HepG2 (cell line): ENCODE results near the gene METTL26. TPM values are rescaled to one million over a fixed set of nuclear protein-coding genes. Genes with fewer than 3 reads are reported as not detected.

ENCODE experiments used
- FOXO1 ChIP-seq: sonication (generic); formaldehyde crosslinking; IDR thresholded peaks from 2 replicates; pipeline ENCODE4 v1.4.0; 2020; ENCODE audit warnings: missing genetic modification reagents
- GABPB1 ChIP-seq: IDR thresholded peaks from 2 replicates; pipeline ENCODE4 v1.6.1; 2016; ENCODE audit warnings: mild to moderate bottlenecking, missing genetic modification reagents, moderate library complexity, missing compliant biosample characterization
- NFKBIZ ChIP-seq: IDR thresholded peaks from 2 replicates; pipeline ENCODE4 v1.6.1; 2018; ENCODE audit warnings: missing genetic modification reagents, missing compliant biosample characterization
- SMARCC2 ChIP-seq: fragments of 450-650 bp; IDR thresholded peaks from 2 replicates; pipeline ENCODE4 v1.6.1; 2017; ENCODE audit warnings: antibody characterized with exemption, mild to moderate bottlenecking
- SRSF9 ChIP-seq: fragments of 200-400 bp; formaldehyde crosslinking; IDR thresholded peaks from 2 replicates; pipeline ENCODE4 v1.6.1; 2018; ENCODE audit warnings: borderline replicate concordance, mild to moderate bottlenecking, low read depth, low read length; ENCODE audit not compliant: insufficient read depth, poor library complexity, severe bottlenecking
- ZFY ChIP-seq: sonication (generic); formaldehyde crosslinking; IDR thresholded peaks from 2 replicates; pipeline ENCODE4 v1.4.0; 2020; ENCODE audit warnings: missing genetic modification reagents
- ZNF12 ChIP-seq: sonication (generic); formaldehyde crosslinking; IDR thresholded peaks from 2 replicates; pipeline ENCODE4 v1.5.0; 2020; ENCODE audit warnings: missing genetic modification reagents
- polyA plus RNA-seq, 8 experiments: library from polyadenylated mRNA; depleted of rRNA in 3 of 8; stranded (reverse) in 7 of 8; unstranded in 1 of 8; fragments of >200 nt; fragmentation: Illumina TruSeq in 4 of 8; extraction: Trizol in 4 of 8; gene quantifications; 2 replicates each; pipeline versions ENCODE4 v1.2.1 to v1.2.3, GENCODE V29; 2011 to 2016; ENCODE audit warnings: low read depth in 4 of 8, missing spikeins in 1 of 8, mixed read lengths in 1 of 8; ENCODE audit not compliant: insufficient read depth in 1 of 8
- total RNA-seq, 5 experiments: library from RNA; depleted of rRNA; stranded (reverse); fragments of >200 nt; fragmentation: Illumina TruSeq; extraction: Trizol; gene quantifications; 2 replicates each; pipeline ENCODE4 v1.2.3, GENCODE V29; 2016; ENCODE audit warnings: low read depth in 1 of 5
- TF ChIP-seq, protein P1 (sequence below): sonication (generic); formaldehyde crosslinking; IDR thresholded peaks from 2 replicates; pipeline ENCODE4 v1.4.0; 2020; ENCODE audit warnings: missing genetic modification reagents, borderline replicate concordance
- TF ChIP-seq, protein P2 (sequence below): sonication (generic); formaldehyde crosslinking; IDR thresholded peaks from 2 replicates; pipeline ENCODE4 v1.5.1; 2020; ENCODE audit warnings: mild to moderate bottlenecking, missing genetic modification reagents, moderate library complexity
- TF ChIP-seq, protein P3 (sequence below): sonication (generic); formaldehyde crosslinking; IDR thresholded peaks from 2 replicates; pipeline ENCODE4 v1.8.1; 2022; ENCODE audit warnings: low read depth, mild to moderate bottlenecking, missing genetic modification reagents
- TF ChIP-seq, protein P4 (sequence below): sonication (generic); formaldehyde crosslinking; IDR thresholded peaks from 2 replicates; pipeline ENCODE4 v1.4.0; 2020; ENCODE audit warnings: mild to moderate bottlenecking, missing genetic modification reagents
- TF ChIP-seq, protein P5 (sequence below): fragments of 450-650 bp; IDR thresholded peaks from 2 replicates; pipeline ENCODE4 v1.6.1; 2017

METTL26 gene
- total and polyA plus RNA-seq, 2 of the 13 experiments (the other 11 are each of a cell fraction or from before 2014, with no cell fraction given), result 65.5 to 70.1 TPM

GRCh38 chr16:592518-593306 lies 43.4 kb downstream of the METTL26 start (continued):
- TF ChIP-seq, protein P1, sequence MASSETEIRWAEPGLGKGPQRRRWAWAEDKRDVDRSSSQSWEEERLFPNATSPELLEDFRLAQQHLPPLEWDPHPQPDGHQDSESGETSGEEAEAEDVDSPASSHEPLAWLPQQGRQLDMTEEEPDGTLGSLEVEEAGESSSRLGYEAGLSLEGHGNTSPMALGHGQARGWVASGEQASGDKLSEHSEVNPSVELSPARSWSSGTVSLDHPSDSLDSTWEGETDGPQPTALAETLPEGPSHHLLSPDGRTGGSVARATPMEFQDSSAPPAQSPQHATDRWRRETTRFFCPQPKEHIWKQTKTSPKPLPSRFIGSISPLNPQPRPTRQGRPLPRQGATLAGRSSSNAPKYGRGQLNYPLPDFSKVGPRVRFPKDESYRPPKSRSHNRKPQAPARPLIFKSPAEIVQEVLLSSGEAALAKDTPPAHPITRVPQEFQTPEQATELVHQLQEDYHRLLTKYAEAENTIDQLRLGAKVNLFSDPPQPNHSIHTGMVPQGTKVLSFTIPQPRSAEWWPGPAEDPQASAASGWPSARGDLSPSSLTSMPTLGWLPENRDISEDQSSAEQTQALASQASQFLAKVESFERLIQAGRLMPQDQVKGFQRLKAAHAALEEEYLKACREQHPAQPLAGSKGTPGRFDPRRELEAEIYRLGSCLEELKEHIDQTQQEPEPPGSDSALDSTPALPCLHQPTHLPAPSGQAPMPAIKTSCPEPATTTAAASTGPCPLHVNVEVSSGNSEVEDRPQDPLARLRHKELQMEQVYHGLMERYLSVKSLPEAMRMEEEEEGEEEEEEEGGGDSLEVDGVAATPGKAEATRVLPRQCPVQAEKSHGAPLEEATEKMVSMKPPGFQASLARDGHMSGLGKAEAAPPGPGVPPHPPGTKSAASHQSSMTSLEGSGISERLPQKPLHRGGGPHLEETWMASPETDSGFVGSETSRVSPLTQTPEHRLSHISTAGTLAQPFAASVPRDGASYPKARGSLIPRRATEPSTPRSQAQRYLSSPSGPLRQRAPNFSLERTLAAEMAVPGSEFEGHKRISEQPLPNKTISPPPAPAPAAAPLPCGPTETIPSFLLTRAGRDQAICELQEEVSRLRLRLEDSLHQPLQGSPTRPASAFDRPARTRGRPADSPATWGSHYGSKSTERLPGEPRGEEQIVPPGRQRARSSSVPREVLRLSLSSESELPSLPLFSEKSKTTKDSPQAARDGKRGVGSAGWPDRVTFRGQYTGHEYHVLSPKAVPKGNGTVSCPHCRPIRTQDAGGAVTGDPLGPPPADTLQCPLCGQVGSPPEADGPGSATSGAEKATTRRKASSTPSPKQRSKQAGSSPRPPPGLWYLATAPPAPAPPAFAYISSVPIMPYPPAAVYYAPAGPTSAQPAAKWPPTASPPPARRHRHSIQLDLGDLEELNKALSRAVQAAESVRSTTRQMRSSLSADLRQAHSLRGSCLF (CRISPR knock-in tag), result no peak
- TF ChIP-seq SRSF9 (no peak), ZNF12 (no peak), ZFY (CRISPR knock-in tag) (no peak), NFKBIZ (0 out of 2 replicates have a peak, but pooled peaks have one; percentile 29), FOXO1 (CRISPR knock-in tag) (0 out of 2 replicates have a peak, but pooled peaks have one; percentile 15), SMARCC2 (no peak), GABPB1 (peak; percentile 57)
- TF ChIP-seq, protein P2, sequence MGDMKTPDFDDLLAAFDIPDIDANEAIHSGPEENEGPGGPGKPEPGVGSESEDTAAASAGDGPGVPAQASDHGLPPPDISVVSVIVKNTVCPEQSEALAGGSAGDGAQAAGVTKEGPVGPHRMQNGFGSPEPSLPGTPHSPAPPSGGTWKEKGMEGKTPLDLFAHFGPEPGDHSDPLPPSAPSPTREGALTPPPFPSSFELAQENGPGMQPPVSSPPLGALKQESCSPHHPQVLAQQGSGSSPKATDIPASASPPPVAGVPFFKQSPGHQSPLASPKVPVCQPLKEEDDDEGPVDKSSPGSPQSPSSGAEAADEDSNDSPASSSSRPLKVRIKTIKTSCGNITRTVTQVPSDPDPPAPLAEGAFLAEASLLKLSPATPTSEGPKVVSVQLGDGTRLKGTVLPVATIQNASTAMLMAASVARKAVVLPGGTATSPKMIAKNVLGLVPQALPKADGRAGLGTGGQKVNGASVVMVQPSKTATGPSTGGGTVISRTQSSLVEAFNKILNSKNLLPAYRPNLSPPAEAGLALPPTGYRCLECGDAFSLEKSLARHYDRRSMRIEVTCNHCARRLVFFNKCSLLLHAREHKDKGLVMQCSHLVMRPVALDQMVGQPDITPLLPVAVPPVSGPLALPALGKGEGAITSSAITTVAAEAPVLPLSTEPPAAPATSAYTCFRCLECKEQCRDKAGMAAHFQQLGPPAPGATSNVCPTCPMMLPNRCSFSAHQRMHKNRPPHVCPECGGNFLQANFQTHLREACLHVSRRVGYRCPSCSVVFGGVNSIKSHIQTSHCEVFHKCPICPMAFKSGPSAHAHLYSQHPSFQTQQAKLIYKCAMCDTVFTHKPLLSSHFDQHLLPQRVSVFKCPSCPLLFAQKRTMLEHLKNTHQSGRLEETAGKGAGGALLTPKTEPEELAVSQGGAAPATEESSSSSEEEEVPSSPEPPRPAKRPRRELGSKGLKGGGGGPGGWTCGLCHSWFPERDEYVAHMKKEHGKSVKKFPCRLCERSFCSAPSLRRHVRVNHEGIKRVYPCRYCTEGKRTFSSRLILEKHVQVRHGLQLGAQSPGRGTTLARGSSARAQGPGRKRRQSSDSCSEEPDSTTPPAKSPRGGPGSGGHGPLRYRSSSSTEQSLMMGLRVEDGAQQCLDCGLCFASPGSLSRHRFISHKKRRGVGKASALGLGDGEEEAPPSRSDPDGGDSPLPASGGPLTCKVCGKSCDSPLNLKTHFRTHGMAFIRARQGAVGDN, result peak; percentile 97
- TF ChIP-seq, protein P3, sequence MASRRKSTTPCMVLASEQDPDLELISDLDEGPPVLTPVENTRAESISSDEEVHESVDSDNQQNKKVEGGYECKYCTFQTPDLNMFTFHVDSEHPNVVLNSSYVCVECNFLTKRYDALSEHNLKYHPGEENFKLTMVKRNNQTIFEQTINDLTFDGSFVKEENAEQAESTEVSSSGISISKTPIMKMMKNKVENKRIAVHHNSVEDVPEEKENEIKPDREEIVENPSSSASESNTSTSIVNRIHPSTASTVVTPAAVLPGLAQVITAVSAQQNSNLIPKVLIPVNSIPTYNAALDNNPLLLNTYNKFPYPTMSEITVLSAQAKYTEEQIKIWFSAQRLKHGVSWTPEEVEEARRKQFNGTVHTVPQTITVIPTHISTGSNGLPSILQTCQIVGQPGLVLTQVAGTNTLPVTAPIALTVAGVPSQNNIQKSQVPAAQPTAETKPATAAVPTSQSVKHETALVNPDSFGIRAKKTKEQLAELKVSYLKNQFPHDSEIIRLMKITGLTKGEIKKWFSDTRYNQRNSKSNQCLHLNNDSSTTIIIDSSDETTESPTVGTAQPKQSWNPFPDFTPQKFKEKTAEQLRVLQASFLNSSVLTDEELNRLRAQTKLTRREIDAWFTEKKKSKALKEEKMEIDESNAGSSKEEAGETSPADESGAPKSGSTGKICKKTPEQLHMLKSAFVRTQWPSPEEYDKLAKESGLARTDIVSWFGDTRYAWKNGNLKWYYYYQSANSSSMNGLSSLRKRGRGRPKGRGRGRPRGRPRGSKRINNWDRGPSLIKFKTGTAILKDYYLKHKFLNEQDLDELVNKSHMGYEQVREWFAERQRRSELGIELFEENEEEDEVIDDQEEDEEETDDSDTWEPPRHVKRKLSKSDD, result 0 out of 2 replicates have a peak, but pooled peaks have one; percentile 38
- TF ChIP-seq, protein P4, sequence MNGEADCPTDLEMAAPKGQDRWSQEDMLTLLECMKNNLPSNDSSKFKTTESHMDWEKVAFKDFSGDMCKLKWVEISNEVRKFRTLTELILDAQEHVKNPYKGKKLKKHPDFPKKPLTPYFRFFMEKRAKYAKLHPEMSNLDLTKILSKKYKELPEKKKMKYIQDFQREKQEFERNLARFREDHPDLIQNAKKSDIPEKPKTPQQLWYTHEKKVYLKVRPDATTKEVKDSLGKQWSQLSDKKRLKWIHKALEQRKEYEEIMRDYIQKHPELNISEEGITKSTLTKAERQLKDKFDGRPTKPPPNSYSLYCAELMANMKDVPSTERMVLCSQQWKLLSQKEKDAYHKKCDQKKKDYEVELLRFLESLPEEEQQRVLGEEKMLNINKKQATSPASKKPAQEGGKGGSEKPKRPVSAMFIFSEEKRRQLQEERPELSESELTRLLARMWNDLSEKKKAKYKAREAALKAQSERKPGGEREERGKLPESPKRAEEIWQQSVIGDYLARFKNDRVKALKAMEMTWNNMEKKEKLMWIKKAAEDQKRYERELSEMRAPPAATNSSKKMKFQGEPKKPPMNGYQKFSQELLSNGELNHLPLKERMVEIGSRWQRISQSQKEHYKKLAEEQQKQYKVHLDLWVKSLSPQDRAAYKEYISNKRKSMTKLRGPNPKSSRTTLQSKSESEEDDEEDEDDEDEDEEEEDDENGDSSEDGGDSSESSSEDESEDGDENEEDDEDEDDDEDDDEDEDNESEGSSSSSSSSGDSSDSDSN (CRISPR knock-in tag), result peak; percentile 40
- TF ChIP-seq, protein P5, sequence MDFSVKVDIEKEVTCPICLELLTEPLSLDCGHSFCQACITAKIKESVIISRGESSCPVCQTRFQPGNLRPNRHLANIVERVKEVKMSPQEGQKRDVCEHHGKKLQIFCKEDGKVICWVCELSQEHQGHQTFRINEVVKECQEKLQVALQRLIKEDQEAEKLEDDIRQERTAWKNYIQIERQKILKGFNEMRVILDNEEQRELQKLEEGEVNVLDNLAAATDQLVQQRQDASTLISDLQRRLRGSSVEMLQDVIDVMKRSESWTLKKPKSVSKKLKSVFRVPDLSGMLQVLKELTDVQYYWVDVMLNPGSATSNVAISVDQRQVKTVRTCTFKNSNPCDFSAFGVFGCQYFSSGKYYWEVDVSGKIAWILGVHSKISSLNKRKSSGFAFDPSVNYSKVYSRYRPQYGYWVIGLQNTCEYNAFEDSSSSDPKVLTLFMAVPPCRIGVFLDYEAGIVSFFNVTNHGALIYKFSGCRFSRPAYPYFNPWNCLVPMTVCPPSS, result no peak
